Ishikawa (cell line): Measurements from ENCODE around the gene FAM184A.

Source experiments
- CEBPB ChIP-seq: IDR thresholded peaks from 2 replicates; pipeline ENCODE4 v1.6.1; 2012
- CREB1 ChIP-seq: IDR thresholded peaks from 2 replicates; pipeline ENCODE4 v1.6.1; 2012; ENCODE audit warnings: low read depth
- EGR1 ChIP-seq: IDR thresholded peaks from 2 replicates; pipeline ENCODE4 v1.6.1; 2012
- EP300 ChIP-seq: IDR thresholded peaks from 2 replicates; pipeline ENCODE4 v1.6.1; 2012; ENCODE audit warnings: borderline replicate concordance
- FOXM1 ChIP-seq: IDR thresholded peaks from 2 replicates; pipeline ENCODE4 v1.6.1; 2012; ENCODE audit warnings: low read depth, borderline replicate concordance
- NFIC ChIP-seq: IDR thresholded peaks from 2 replicates; pipeline ENCODE4 v1.6.1; 2012
- RAD21 ChIP-seq: IDR thresholded peaks from 2 replicates; pipeline ENCODE4 v1.6.1; 2012; ENCODE audit warnings: low read depth
- TAF1 ChIP-seq: IDR thresholded peaks from 2 replicates; pipeline ENCODE4 v1.6.1; 2012; ENCODE audit warnings: low read depth, mild to moderate bottlenecking
- TCF12 ChIP-seq: IDR thresholded peaks from 2 replicates; pipeline ENCODE4 v1.6.1; 2012; ENCODE audit warnings: low read depth
- TEAD4 ChIP-seq: IDR thresholded peaks from 2 replicates; pipeline ENCODE4 v1.6.1; 2012
- YY1 ChIP-seq: IDR thresholded peaks from 2 replicates; pipeline ENCODE4 v1.6.1; 2012; ENCODE audit warnings: low read depth
- ZBTB7A ChIP-seq: IDR thresholded peaks from 2 replicates; pipeline ENCODE4 v1.6.1; 2012; ENCODE audit warnings: low read depth
- TF ChIP-seq, protein P1 (sequence below): IDR thresholded peaks from 2 replicates; pipeline ENCODE4 v1.6.1; 2012
- TF ChIP-seq, protein P2 (sequence below): IDR thresholded peaks from 2 replicates; pipeline ENCODE4 v1.6.1; 2012
- TF ChIP-seq, protein P3 (sequence below): IDR thresholded peaks from 2 replicates; pipeline ENCODE4 v1.6.1; 2012; ENCODE audit warnings: low read depth, mild to moderate bottlenecking

Gene FAM184A

DNA sequence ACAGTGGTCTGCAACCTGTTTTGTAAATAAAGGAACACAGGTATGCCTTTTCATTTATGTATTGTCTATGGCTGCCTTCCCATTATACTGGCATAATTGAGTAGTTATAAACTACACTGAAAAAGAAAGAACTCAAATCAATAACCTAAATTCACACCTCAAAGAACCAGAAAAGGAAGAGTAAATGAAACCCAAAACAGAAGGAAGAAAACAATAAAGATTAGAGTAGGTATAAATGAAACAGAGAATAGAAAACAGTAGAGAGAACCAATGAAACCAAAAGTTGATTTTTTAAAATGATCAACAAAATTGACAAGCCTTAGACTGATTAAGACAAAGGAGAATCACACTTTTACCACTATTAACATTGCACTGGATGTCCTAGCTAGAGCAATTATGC lies 34.7 kb downstream of the FAM184A start:
- TF ChIP-seq RAD21 (no peak), TAF1 (no peak), EP300 (no peak), FOXM1 (no peak), CREB1 (no peak), YY1 (no peak), TEAD4 (no peak), NFIC (no peak), EGR1 (no peak), TCF12 (no peak), CEBPB (no peak)
- TF ChIP-seq, protein P1, sequence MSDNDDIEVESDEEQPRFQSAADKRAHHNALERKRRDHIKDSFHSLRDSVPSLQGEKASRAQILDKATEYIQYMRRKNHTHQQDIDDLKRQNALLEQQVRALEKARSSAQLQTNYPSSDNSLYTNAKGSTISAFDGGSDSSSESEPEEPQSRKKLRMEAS: no peak
- TF ChIP-seq, protein P2, sequence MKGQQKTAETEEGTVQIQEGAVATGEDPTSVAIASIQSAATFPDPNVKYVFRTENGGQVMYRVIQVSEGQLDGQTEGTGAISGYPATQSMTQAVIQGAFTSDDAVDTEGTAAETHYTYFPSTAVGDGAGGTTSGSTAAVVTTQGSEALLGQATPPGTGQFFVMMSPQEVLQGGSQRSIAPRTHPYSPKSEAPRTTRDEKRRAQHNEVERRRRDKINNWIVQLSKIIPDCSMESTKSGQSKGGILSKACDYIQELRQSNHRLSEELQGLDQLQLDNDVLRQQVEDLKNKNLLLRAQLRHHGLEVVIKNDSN: no peak
- TF ChIP-seq, protein P3, sequence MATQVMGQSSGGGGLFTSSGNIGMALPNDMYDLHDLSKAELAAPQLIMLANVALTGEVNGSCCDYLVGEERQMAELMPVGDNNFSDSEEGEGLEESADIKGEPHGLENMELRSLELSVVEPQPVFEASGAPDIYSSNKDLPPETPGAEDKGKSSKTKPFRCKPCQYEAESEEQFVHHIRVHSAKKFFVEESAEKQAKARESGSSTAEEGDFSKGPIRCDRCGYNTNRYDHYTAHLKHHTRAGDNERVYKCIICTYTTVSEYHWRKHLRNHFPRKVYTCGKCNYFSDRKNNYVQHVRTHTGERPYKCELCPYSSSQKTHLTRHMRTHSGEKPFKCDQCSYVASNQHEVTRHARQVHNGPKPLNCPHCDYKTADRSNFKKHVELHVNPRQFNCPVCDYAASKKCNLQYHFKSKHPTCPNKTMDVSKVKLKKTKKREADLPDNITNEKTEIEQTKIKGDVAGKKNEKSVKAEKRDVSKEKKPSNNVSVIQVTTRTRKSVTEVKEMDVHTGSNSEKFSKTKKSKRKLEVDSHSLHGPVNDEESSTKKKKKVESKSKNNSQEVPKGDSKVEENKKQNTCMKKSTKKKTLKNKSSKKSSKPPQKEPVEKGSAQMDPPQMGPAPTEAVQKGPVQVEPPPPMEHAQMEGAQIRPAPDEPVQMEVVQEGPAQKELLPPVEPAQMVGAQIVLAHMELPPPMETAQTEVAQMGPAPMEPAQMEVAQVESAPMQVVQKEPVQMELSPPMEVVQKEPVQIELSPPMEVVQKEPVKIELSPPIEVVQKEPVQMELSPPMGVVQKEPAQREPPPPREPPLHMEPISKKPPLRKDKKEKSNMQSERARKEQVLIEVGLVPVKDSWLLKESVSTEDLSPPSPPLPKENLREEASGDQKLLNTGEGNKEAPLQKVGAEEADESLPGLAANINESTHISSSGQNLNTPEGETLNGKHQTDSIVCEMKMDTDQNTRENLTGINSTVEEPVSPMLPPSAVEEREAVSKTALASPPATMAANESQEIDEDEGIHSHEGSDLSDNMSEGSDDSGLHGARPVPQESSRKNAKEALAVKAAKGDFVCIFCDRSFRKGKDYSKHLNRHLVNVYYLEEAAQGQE: no peak

DNA sequence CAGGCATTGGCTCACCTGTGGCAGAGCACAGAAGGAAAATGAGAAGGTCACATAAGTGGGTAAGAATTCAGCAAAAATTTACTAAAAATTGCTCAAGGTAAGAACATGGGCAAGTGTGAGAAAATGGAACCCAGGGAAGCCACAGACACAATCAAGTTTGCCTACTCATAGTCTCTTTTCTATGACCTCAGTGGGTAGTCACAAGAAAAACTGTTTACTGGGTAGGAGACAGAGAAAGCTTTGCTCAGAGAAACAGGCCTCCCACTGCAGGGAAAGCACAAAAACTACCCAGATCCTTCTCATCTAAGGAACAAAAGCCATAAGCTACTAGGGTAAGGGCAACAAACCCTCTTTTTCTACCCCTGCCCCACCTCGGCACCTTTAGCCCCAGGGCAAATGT lies 35.2 kb downstream of the FAM184A start:
- TF ChIP-seq, protein P1: no peak
- TF ChIP-seq, protein P3: no peak
- no peak for TF ChIP-seq EGR1
- TF ChIP-seq TAF1: no peak
- TF ChIP-seq ZBTB7A: no peak
- no peak for TF ChIP-seq YY1
- no peak for TF ChIP-seq CEBPB
- TF ChIP-seq, protein P2: no peak
- TF ChIP-seq RAD21: no peak
- no peak for TF ChIP-seq CREB1
- TF ChIP-seq TCF12: no peak
- no peak for TF ChIP-seq TEAD4
- TF ChIP-seq FOXM1: no peak
- no peak for TF ChIP-seq EP300
- no peak for TF ChIP-seq NFIC

DNA sequence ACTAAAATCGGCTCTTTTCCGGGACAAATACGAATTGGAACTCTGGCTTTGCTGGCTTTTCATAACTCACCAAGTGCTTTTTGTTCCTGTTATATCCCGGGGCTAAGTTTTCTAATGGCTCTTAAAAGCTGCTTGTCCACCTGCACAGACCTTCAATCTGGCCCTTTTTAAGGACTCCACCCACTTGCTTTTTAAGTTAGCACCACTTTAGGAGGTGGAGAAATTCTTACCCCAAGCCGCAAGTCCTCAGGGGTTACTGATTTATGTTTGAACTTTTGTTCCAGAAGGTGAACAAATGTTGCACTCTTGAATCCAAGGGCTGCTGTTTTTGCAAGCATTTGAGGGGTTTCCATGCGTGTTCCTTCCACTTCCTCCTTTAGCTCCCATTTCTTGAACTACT lies 37.8 kb downstream of the FAM184A start:
- TF ChIP-seq YY1 (no peak), EP300 (no peak), TCF12 (no peak), EGR1 (no peak), FOXM1 (no peak), ZBTB7A (no peak), CEBPB (no peak), TAF1 (no peak), NFIC (no peak), TEAD4 (no peak)
- TF ChIP-seq, protein P1: no peak
- TF ChIP-seq, protein P2: no peak
- TF ChIP-seq, protein P3: no peak

DNA sequence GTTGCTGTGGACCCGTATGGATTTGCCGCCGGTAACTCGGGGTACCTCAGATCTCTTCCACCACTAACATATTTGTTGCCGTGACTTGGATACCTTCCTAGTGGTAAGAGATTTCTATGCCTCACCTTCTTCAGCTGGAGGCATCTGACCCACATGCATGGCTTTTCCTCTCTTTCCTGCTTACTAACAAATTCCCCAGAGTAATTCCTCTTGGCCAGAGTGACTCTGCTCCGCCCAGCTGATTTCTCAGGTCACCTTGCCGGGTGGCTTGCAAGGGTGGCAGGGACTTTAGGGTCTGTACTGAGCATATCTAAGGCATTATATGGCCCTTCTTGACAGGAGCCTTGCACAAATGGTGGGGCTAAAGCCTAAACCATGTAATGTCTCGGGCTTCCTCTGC lies 38.2 kb downstream of the FAM184A start:
- no peak for TF ChIP-seq CREB1
- TF ChIP-seq, protein P3: no peak
- no peak for TF ChIP-seq EGR1
- TF ChIP-seq EP300: no peak
- TF ChIP-seq FOXM1: no peak
- TF ChIP-seq YY1: no peak
- no peak for TF ChIP-seq TCF12
- no peak for TF ChIP-seq CEBPB
- TF ChIP-seq TAF1: no peak
- TF ChIP-seq ZBTB7A: no peak
- TF ChIP-seq RAD21: no peak
- TF ChIP-seq, protein P1: no peak
- no peak for TF ChIP-seq TEAD4
- TF ChIP-seq, protein P2: no peak
